Natural killer cell (primary cell): ENCODE measurements around the gene FLT1. TPM values are rescaled to one million over a fixed set of nuclear protein-coding genes. Genes with fewer than 3 reads are reported as not detected.

Experiments used
- ATAC-seq, 3 donors: fragments of 150-1000 bp in 2 of 3; fragments of 200-7000 bp in 1 of 3; cut with Tn5 transposase; 1 replicate in 1 of 3; 2 replicates in 2 of 3; pipeline ENCODE4 v1.10.0; 2021; ENCODE audit warnings: mild to moderate bottlenecking in 2 of 3, moderate library complexity in 2 of 3
- DNase-seq, 2 donors: peaks; one replicate each; pipeline versions ENCODE4 v3.0.0 to v3.0.0-alpha.2; 2013 to 2021; ENCODE audit warnings: mixed read lengths in 1 of 2
- H3K27ac ChIP-seq: one replicate; pipeline ENCODE4 v1.5.1; 2013; ENCODE audit warnings: mild to moderate bottlenecking, low read length
- H3K27me3 ChIP-seq: one replicate; pipeline ENCODE4 v1.6.1; 2013; ENCODE audit warnings: low read length; ENCODE audit not compliant: control insufficient read depth, insufficient read depth
- H3K36me3 ChIP-seq: one replicate; pipeline ENCODE4 v1.6.1; 2013; ENCODE audit warnings: low read length; ENCODE audit not compliant: control insufficient read depth, insufficient read depth
- H3K4me1 ChIP-seq: one replicate; pipeline ENCODE4 v1.6.1; 2013; ENCODE audit warnings: low read length; ENCODE audit not compliant: control insufficient read depth, insufficient read depth
- H3K4me3 ChIP-seq: one replicate; pipeline ENCODE4 v1.5.1; 2013; ENCODE audit warnings: low read length
- H3K9me3 ChIP-seq: one replicate; pipeline ENCODE4 v1.6.1; 2013; ENCODE audit warnings: low read length; ENCODE audit not compliant: control insufficient read depth, insufficient read depth
- H3K27ac Mint-ChIP-seq, 2 donors: one replicate each; pipeline ENCODE4 v1.8.0; 2022; ENCODE audit warnings: mild to moderate bottlenecking in 2 of 2, mixed read lengths in 2 of 2, moderate library complexity in 1 of 2
- H3K27me3 Mint-ChIP-seq, 2 donors: one replicate each; pipeline ENCODE4 v1.8.0; 2022; ENCODE audit warnings: low read depth in 2 of 2, mixed read lengths in 2 of 2
- H3K36me3 Mint-ChIP-seq: one replicate; pipeline ENCODE4 v1.8.0; 2022; ENCODE audit warnings: mixed read lengths
- H3K4me1 Mint-ChIP-seq, 2 donors: one replicate each; pipeline ENCODE4 v1.8.0; 2022; ENCODE audit warnings: mixed read lengths in 2 of 2
- H3K4me3 Mint-ChIP-seq: one replicate; pipeline ENCODE4 v1.8.0; 2022; ENCODE audit warnings: mild to moderate bottlenecking, moderate library complexity, mixed read lengths
- H3K9me3 Mint-ChIP-seq, 2 donors: one replicate each; pipeline ENCODE4 v1.8.0; 2022; ENCODE audit warnings: mixed read lengths in 2 of 2
- WGBS: methylation state at CpG from one replicate; pipeline ENCODE4 v1.1.7; 2013; ENCODE audit warnings: missing lambda C conversion rate; ENCODE audit not compliant: insufficient coverage; 5-methylcytosine and 5-hydroxymethylcytosine counted together
- intact Hi-C: fragments of 100-400 bp; cut with micrococcal nuclease; formaldehyde crosslinking; loops from one replicate; pipeline ENCODE4 v1.14.2; 2022
- total RNA-seq, 4 donors: library from RNA; stranded (reverse); fragments of 120-200 nt in 1 of 4; gene quantifications; one replicate each; pipeline versions ENCODE4 v1.2.3 to v1.2.4, GENCODE V29; 2013 to 2022
- TF ChIP-seq, protein P1 (sequence below): fragments of 200-600 bp; IDR thresholded peaks from one replicate; pipeline ENCODE4 v1.8.0; 2022; ENCODE audit warnings: antibody characterized with exemption

The FLT1 gene
- total RNA-seq, 3 donors from 2014 or later (not counting 1 experiment from before 2014, with no cell fraction given) = 0.05 to 0.43 (median 0.07) TPM

DNA sequence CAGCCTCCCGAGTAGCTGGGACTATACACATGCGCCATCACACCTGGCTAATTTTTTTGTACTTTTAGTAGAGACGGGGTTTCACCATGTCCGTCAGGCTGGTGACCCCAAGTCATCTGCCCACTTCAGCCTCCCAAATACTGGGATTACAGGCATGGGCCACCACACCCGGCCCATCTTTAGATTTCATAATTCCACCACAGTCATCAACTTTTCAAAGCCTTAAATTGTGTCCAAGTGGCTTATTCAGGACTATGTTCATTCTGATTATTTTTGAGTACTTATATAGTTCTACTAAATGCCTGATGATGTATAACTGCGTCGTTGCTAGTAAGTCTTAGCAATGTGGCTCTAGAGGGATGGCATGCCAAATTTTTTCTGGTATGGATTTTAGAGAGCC is 36.9 kb downstream of the FLT1 start:
- DNase-seq = no peak
- Mint-ChIP-seq H3K4me1 (no peaks in the 10 kb centered on the region), H3K4me3 (no peak overlapping the region), H3K9me3 (no peaks in the 10 kb centered on the region), H3K27me3 (peaks cover 28 to 40% of the 10 kb centered on the region in 2 donors), H3K36me3 (no peaks in the 10 kb centered on the region), H3K27ac (no peak overlapping the region)
- no peaks in the 10 kb centered on the region for H3K4me1 ChIP-seq
- WGBS = 90% methylated on average over 7 of the region's 7 CpGs
- no peak for ATAC-seq
- no peaks in the 10 kb centered on the region for H3K9me3 ChIP-seq
- H3K4me3 ChIP-seq = no peak overlapping the region
- intact Hi-C loops = no loop called here
- H3K27ac ChIP-seq = no peak overlapping the region
- H3K36me3 ChIP-seq = no peaks in the 10 kb centered on the region
- TF ChIP-seq, protein P1, sequence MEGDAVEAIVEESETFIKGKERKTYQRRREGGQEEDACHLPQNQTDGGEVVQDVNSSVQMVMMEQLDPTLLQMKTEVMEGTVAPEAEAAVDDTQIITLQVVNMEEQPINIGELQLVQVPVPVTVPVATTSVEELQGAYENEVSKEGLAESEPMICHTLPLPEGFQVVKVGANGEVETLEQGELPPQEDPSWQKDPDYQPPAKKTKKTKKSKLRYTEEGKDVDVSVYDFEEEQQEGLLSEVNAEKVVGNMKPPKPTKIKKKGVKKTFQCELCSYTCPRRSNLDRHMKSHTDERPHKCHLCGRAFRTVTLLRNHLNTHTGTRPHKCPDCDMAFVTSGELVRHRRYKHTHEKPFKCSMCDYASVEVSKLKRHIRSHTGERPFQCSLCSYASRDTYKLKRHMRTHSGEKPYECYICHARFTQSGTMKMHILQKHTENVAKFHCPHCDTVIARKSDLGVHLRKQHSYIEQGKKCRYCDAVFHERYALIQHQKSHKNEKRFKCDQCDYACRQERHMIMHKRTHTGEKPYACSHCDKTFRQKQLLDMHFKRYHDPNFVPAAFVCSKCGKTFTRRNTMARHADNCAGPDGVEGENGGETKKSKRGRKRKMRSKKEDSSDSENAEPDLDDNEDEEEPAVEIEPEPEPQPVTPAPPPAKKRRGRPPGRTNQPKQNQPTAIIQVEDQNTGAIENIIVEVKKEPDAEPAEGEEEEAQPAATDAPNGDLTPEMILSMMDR = no peak
- H3K27me3 ChIP-seq = no peaks in the 10 kb centered on the region

DNA sequence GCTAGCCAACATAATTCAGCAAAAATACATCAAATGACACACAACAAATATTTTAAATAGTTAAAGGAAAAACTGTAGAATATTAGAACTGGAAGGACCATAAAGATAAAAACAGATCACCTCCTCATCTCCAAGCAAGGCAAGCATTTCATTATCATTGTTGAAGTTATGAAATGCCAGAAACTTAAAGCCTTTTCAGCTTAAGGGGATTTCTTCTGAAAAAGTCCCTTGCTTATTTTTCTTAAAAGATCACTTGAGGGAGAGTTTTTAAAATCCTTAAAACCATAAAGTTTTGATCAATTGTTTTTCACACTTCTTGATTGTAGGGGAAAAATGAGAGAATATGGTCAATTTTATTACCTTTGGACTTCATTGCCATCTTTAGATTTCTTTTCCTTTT is 37.4 kb downstream of the FLT1 start:
- H3K36me3 ChIP-seq = no peaks in the 10 kb centered on the region
- no peak overlapping the region for H3K27ac Mint-ChIP-seq
- no peaks in the 10 kb centered on the region for H3K9me3 Mint-ChIP-seq
- no peaks in the 10 kb centered on the region for H3K36me3 Mint-ChIP-seq
- peaks cover 25 to 40% of the 10 kb centered on the region in 2 donors for H3K27me3 Mint-ChIP-seq
- H3K27ac ChIP-seq = no peak overlapping the region
- TF ChIP-seq, protein P1 = no peak
- no peaks in the 10 kb centered on the region for H3K27me3 ChIP-seq
- no peaks in the 10 kb centered on the region for H3K4me1 Mint-ChIP-seq
- no peaks in the 10 kb centered on the region for H3K4me1 ChIP-seq
- DNase-seq (no peak), ATAC-seq (no peak)
- intact Hi-C loops = no loop called here
- no peak overlapping the region for H3K4me3 Mint-ChIP-seq
- no peak overlapping the region for H3K4me3 ChIP-seq
- no peaks in the 10 kb centered on the region for H3K9me3 ChIP-seq

DNA sequence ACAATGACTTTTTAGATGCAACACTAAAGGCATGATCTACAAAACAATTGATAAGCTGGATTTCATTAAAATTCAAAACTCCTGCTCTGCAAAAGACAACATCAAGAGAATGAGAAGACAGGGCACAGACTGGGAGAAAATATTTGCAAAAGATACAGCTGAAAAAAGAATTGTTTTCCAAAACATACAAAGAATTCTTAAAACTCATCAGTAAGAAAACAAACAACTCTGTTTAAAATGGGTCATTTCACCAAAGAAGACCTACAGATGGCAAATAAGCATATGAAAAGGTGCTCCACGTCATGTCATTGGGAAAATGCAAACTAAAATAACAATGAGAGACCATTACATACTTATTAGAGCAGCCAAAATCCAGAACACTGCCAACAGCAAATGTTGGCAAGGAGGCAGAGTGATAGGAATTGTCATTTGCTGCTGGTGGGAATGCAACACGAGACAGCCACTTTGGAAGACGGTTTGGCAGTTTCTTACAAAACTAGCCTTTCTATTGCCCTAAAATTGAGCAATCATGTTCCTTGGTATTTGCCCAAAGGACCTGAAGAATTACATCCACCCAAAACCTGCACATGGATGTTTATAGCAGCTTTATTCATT is 39.2 kb downstream of the FLT1 start:
- H3K27me3 Mint-ChIP-seq = peaks cover 22 to 41% of the 10 kb centered on the region in 2 donors
- H3K9me3 ChIP-seq = no peaks in the 10 kb centered on the region
- H3K36me3 ChIP-seq = no peaks in the 10 kb centered on the region
- TF ChIP-seq, protein P1 = no peak
- H3K36me3 Mint-ChIP-seq = no peaks in the 10 kb centered on the region
- ATAC-seq (no peak), DNase-seq (no peak)
- no peaks in the 10 kb centered on the region for H3K4me1 ChIP-seq
- peaks cover 0 to under 1% of the 10 kb centered on the region in 2 donors for H3K4me1 Mint-ChIP-seq
- H3K27me3 ChIP-seq = no peaks in the 10 kb centered on the region
- H3K4me3 Mint-ChIP-seq = no peak overlapping the region
- no peak overlapping the region for H3K27ac Mint-ChIP-seq
- no peaks in the 10 kb centered on the region for H3K9me3 Mint-ChIP-seq
- no peak overlapping the region for H3K27ac ChIP-seq
- WGBS = 73% methylated on average over 2 of the region's 3 CpGs
- H3K4me3 ChIP-seq = no peak overlapping the region
- intact Hi-C loops = no loop called here

DNA sequence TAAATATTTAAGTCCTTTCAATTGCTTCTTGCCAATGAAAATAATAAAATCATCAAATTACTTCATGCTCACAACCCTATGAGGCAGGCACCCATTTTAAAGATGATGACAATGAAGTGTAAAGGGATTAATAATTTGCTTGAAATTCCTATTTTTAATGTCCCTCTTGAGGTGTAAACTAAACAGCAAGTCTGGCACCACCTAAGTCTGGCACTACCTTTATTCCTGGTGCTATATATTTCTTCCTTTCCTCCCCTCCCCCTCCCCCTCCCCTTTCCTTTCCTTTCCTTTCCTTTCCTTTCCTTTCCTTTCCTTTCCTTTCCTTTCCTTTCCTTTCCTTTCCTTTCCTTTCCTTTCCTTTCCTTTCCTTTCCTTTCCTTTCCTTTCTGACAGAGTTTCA is 42.2 kb downstream of the FLT1 start:
- H3K4me3 ChIP-seq = no peak overlapping the region
- intact Hi-C loops = no loop called here
- Mint-ChIP-seq H3K36me3 (no peaks in the 10 kb centered on the region), H3K9me3 (peaks cover 0 to 1% of the 10 kb centered on the region in 2 donors), H3K27ac (no peak overlapping the region), H3K27me3 (peaks cover 17 to 55% of the 10 kb centered on the region in 2 donors), H3K4me3 (no peak overlapping the region), H3K4me1 (peaks cover 9 to 12% of the 10 kb centered on the region in 2 donors)
- H3K4me1 ChIP-seq = no peaks in the 10 kb centered on the region
- H3K36me3 ChIP-seq = no peaks in the 10 kb centered on the region
- H3K27ac ChIP-seq = no peak overlapping the region
- TF ChIP-seq, protein P1 = no peak
- H3K9me3 ChIP-seq = no peaks in the 10 kb centered on the region
- DNase-seq (no peak), ATAC-seq (no peak)
- no peaks in the 10 kb centered on the region for H3K27me3 ChIP-seq
